ENCODE measurements around the gene NHSL2. TPM values are rescaled to one million over a fixed set of nuclear protein-coding genes. Genes with fewer than 3 reads are reported as not detected.

The NHSL2 gene
- total RNA-seq, 1 experiment from 2014 or later = not detected

DNA sequence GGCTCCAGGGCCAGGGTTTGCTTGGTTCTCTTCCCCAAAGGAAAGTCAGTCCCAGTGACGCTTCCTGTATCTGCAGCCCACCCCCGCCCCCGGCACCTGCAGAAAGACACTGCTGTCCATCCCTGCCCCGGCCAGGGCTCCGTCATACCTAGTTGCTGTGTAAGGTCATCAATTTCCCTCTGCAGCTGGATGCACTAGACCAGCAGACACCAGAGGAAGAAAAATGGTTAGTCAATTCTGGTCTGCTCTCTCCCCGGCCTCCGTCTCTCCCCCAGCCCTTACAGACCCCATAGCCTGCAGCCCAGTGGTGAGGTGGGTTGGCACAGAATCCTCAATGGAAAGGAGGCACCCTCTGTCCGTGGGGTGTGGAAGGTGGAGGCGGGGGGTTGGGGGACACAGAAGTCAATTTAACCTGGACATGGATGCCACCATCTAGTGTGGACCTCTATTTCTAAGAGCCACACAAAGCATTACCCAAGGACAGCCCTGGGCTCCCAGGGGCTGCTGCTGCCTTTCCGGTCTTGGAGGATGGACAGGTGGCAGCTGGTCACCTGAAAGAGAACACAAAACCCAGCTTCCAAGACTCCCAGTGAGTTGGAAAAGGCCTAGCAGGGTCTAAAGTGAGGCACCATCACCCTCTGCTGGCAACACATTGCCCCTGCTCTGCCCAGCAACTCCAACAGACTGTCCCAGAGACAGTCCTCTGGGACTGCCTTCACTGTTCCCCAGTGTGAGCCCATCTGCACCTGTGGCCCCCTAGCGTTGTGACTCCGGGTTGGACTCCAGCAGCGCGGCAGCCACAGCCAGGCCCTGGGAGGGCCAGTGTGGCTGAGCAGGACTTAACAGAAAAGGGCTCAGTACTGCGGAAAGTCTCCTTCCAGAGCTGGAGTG is 40.2 kb upstream of the NHSL2 start:
- peaks cover 76% of the 10 kb centered on the region for H3K27me3 ChIP-seq (ENCODE audit: insufficient read depth, low read depth)
- CTCF ChIA-PET = no interaction called here
- no TSS peak for BruUV-seq (replicated peaks)
- no peaks in the 10 kb centered on the region for H3K79me2 ChIP-seq (ENCODE audit: low read depth)
- H3K4me3 ChIP-seq = no peak overlapping the region
- intact Hi-C loops (cut with micrococcal nuclease; ENCODE audit: unreplicated experiment) = no loop called here
- POLR2A ChIA-PET (ENCODE audit: unreplicated experiment) = no interaction called here
- H3F3A ChIP-seq (ENCODE audit: insufficient read depth, low read depth) = no peaks in the 10 kb centered on the region
- no peak overlapping the region for H3K4me2 ChIP-seq
- no peaks in the 10 kb centered on the region for H4K20me1 ChIP-seq (ENCODE audit: insufficient read depth)
- no peaks in the 10 kb centered on the region for H3K4me1 ChIP-seq (replicated peaks; ENCODE audit: insufficient read depth)
- no peaks in the 10 kb centered on the region for H3K9me2 ChIP-seq (ENCODE audit: insufficient read depth)
- H2AFZ ChIP-seq = no peak overlapping the region
- H3K9me3 ChIP-seq (ENCODE audit: insufficient read depth, low read depth) = no peaks in the 10 kb centered on the region
- peak in 1 of 2 experiments; percentile 4 for DNase-seq
- no peaks in the 10 kb centered on the region for H3K36me3 ChIP-seq (ENCODE audit: low read depth)
- H3K27ac ChIP-seq = no peak overlapping the region
- TF ChIP-seq CTCF (conservative IDR thresholded peaks at IDR 0.05) (no peak), EZH2 (IDR thresholded peaks at IDR 0.05; ENCODE audit: low read depth) (no peak)

DNA sequence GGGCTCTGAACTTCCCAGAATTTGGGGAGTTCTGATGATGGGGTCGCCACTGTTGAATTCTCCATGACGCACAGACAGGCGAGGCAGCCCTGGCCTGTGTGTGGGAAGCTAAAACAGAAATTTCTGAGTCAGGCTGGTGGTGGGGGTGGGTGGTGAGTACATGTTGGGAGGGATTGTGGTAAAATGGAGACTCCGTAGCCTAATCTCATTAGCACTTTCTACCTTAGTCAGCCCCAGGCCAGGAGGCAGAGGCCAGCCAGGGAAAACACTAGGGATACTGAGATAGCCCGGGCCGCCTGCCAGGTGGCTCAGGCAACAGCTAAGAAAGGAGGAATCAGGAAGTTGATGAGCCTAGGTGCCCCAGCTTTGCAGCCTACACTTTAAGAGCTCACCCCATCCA is 39.3 kb upstream of the NHSL2 start:
- no peak overlapping the region for H3K27ac ChIP-seq
- TF ChIP-seq EZH2 (IDR thresholded peaks at IDR 0.05; ENCODE audit: low read depth) = no peak
- TF ChIP-seq CTCF (conservative IDR thresholded peaks at IDR 0.05) = no peak
- H3K9me2 ChIP-seq (ENCODE audit: insufficient read depth) = no peaks in the 10 kb centered on the region
- no peaks in the 10 kb centered on the region for H4K20me1 ChIP-seq (ENCODE audit: insufficient read depth)
- no peak for DNase-seq
- no TSS peak for BruUV-seq (replicated peaks)
- no peaks in the 10 kb centered on the region for H3F3A ChIP-seq (ENCODE audit: insufficient read depth, low read depth)
- POLR2A ChIA-PET (ENCODE audit: unreplicated experiment) = no interaction called here
- no peak overlapping the region for H3K4me3 ChIP-seq
- CTCF ChIA-PET = no interaction called here
- intact Hi-C loops (cut with micrococcal nuclease; ENCODE audit: unreplicated experiment) = no loop called here
- peaks cover 66% of the 10 kb centered on the region for H3K27me3 ChIP-seq (ENCODE audit: insufficient read depth, low read depth)
- H3K36me3 ChIP-seq (ENCODE audit: low read depth) = no peaks in the 10 kb centered on the region
- H3K79me2 ChIP-seq (ENCODE audit: low read depth) = no peaks in the 10 kb centered on the region
- no peak overlapping the region for H3K4me2 ChIP-seq
- no peaks in the 10 kb centered on the region for H3K4me1 ChIP-seq (replicated peaks; ENCODE audit: insufficient read depth)
- H2AFZ ChIP-seq = no peak overlapping the region
- no peaks in the 10 kb centered on the region for H3K9me3 ChIP-seq (ENCODE audit: insufficient read depth, low read depth)

DNA sequence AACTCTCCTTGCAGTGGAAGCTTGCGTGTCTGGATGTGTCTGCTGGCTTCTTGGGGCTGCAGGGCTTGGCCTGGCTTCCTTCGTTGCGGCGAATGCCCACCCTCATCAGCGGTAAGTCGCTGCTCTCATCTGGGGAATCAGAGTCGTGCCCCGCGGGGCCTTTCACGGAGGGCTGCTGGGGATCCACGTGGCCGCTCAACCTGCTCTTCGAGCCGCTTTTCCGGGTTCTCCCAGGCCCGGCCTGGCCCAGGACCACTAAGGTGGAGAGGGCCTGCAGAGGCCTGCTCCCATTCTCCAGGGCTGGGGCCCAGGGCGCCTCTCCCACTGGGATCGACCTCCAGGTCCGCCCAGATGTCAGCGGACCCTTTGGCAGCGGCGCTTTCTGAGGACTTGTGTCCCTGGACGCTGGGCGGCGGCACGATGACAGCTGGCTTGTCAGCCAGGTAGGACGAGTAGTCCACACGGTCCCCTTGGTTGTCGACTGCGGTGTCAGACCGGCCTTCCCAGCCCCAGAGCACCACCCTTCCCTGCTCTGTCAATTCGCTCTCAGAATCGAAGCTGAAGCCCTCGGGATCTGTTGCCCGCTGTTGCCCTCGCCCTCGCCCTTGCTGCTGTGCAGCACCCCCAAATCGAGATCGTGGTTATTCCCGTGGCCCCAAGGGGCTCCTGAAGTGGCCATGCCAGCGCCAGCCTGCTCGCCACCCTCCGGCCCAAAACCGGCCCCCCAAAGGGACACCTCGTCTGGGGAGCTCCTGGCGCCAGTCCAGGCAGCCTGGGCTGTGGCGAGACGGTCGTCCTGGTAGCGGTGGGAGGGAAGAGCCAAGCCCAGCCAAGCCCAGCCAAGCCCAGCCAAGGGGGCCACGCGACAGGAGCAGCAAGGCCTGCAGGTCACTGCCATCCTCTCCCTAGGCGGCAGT is 37.8 kb upstream of the NHSL2 start:
- POLR2A ChIA-PET (ENCODE audit: unreplicated experiment) = no interaction called here
- no peak for TF ChIP-seq CTCF (conservative IDR thresholded peaks at IDR 0.05)
- H3K4me2 ChIP-seq = no peak overlapping the region
- BruUV-seq (replicated peaks) = no TSS peak
- no peaks in the 10 kb centered on the region for H3F3A ChIP-seq (ENCODE audit: insufficient read depth, low read depth)
- H2AFZ ChIP-seq = no peak overlapping the region
- no peak overlapping the region for H3K4me3 ChIP-seq
- peaks cover 55% of the 10 kb centered on the region for H3K27me3 ChIP-seq (ENCODE audit: insufficient read depth, low read depth)
- no peaks in the 10 kb centered on the region for H3K4me1 ChIP-seq (replicated peaks; ENCODE audit: insufficient read depth)
- no peaks in the 10 kb centered on the region for H3K36me3 ChIP-seq (ENCODE audit: low read depth)
- no peak overlapping the region for H3K27ac ChIP-seq
- CTCF ChIA-PET = no interaction called here
- H3K9me2 ChIP-seq (ENCODE audit: insufficient read depth) = no peaks in the 10 kb centered on the region
- no peaks in the 10 kb centered on the region for H3K79me2 ChIP-seq (ENCODE audit: low read depth)
- DNase-seq = no peak
- H4K20me1 ChIP-seq (ENCODE audit: insufficient read depth) = no peaks in the 10 kb centered on the region
- no peaks in the 10 kb centered on the region for H3K9me3 ChIP-seq (ENCODE audit: insufficient read depth, low read depth)
- intact Hi-C loops (cut with micrococcal nuclease; ENCODE audit: unreplicated experiment) = no loop called here

All from PC-9 (cell line).